Activated T-cell treated with anti-CD3 and anti-CD28 coated beads, Interleukin-2, amount 50 U/mL, for 1 hour (primary cell): ENCODE results near the gene C1orf232.

Experiments
- DNase-seq: peaks from one replicate; pipeline ENCODE4 v3.0.0-alpha.2; 2020

The C1orf232 gene

GRCh38 chr1:26168410-26169197 lies at the start of gene C1orf232:
C1orf232 (minus strand) TSS chr1:26168963; CDS start chr1:26168499, 464 bp downstream.
- no peak for DNase-seq

- DNase-seq: no peak
These were observed 46.5 kb upstream of the C1orf232 start for GRCh38 chr1:26215246-26215645.

- no peak for DNase-seq
These were observed 44.7 kb upstream of the C1orf232 start for GRCh38 chr1:26213335-26213905.

GRCh38 chr1:26212726-26213125 lies 44.0 kb upstream of the C1orf232 start:
- no peak for DNase-seq

GRCh38 chr1:26210147-26210870 lies 41.5 kb upstream of the C1orf232 start:
- DNase-seq: no peak

GRCh38 chr1:26203642-26204318 lies 35.0 kb upstream of the C1orf232 start:
- no peak for DNase-seq

GRCh38 chr1:26200413-26200812 lies 31.6 kb upstream of the C1orf232 start:
- DNase-seq: no peak

- DNase-seq: no peak
These were observed 29.1 kb upstream of the C1orf232 start for GRCh38 chr1:26197813-26198212.

GRCh38 chr1:26197301-26197700 lies 28.5 kb upstream of the C1orf232 start:
- no peak for DNase-seq

- DNase-seq: no peak
These were observed 27.0 kb upstream of the C1orf232 start for GRCh38 chr1:26195805-26196204.

GRCh38 chr1:26191739-26192138 lies 23.0 kb upstream of the C1orf232 start:
- no peak for DNase-seq

GRCh38 chr1:26190373-26190987 lies 21.7 kb upstream of the C1orf232 start, which contains the start of gene CATSPER4:
CATSPER4 (plus strand) TSS chr1:26190602; CDS start chr1:26190628, 26 bp downstream.
- DNase-seq: no peak

- no peak for DNase-seq
These were observed 21.1 kb upstream of the C1orf232 start for GRCh38 chr1:26189751-26190275.

- DNase-seq: no peak
These were observed 20.6 kb upstream of the C1orf232 start for GRCh38 chr1:26189331-26189730.

- DNase-seq: no peak
These were observed 19.7 kb upstream of the C1orf232 start for GRCh38 chr1:26188477-26188876.

GRCh38 chr1:26187882-26188281 lies 19.1 kb upstream of the C1orf232 start:
- no peak for DNase-seq

GRCh38 chr1:26184883-26185282 lies 16.1 kb upstream of the C1orf232 start:
- no peak for DNase-seq

- DNase-seq: no peak
These were observed 15.3 kb upstream of the C1orf232 start for GRCh38 chr1:26184086-26184485.

- no peak for DNase-seq
These were observed 13.6 kb upstream of the C1orf232 start for GRCh38 chr1:26182383-26182696.

- no peak for DNase-seq
These were observed 13.0 kb upstream of the C1orf232 start for GRCh38 chr1:26181586-26182382.

GRCh38 chr1:26180010-26180506 lies 11.3 kb upstream of the C1orf232 start:
- no peak for DNase-seq
